MG63 (cell line): Measurements from ENCODE around the gene IGSF1. TPM values are rescaled to one million over a fixed set of nuclear protein-coding genes. Genes with fewer than 3 reads are reported as not detected.

Source experiments
- DNase-seq: peaks from one replicate; pipeline ENCODE4 v3.0.0-alpha.2; 2020
- H3K27me3 ChIP-seq: fragments of 250-450 bp; sonication (Bioruptor Pico); 2 replicates; pipeline ENCODE4 v1.5.1; 2020; ENCODE audit warnings: mild to moderate bottlenecking, moderate library complexity
- H3K36me3 ChIP-seq: fragments of 250-450 bp; sonication (Bioruptor Pico); 2 replicates; pipeline ENCODE4 v1.5.1; 2020; ENCODE audit warnings: mild to moderate bottlenecking, moderate library complexity
- H3K4me3 ChIP-seq: fragments of 250-450 bp; sonication (Bioruptor Pico); 2 replicates; pipeline ENCODE4 v1.5.1; 2020; ENCODE audit warnings: mild to moderate bottlenecking, moderate library complexity
- H3K9me3 ChIP-seq: fragments of 250-450 bp; sonication (Bioruptor Pico); 2 replicates; pipeline ENCODE4 v1.5.1; 2020; ENCODE audit warnings: mild to moderate bottlenecking, moderate library complexity
- total RNA-seq: library from RNA; depleted of rRNA; stranded (reverse); fragments of >200 nt; shearing (Covaris generic); gene quantifications from 2 replicates; pipeline ENCODE4 v1.2.3, GENCODE V29; 2014; ENCODE audit warnings: low replicate concordance; rRNA removed

Gene IGSF1
- total RNA-seq, 1 experiment from 2014 or later = not detected

DNA sequence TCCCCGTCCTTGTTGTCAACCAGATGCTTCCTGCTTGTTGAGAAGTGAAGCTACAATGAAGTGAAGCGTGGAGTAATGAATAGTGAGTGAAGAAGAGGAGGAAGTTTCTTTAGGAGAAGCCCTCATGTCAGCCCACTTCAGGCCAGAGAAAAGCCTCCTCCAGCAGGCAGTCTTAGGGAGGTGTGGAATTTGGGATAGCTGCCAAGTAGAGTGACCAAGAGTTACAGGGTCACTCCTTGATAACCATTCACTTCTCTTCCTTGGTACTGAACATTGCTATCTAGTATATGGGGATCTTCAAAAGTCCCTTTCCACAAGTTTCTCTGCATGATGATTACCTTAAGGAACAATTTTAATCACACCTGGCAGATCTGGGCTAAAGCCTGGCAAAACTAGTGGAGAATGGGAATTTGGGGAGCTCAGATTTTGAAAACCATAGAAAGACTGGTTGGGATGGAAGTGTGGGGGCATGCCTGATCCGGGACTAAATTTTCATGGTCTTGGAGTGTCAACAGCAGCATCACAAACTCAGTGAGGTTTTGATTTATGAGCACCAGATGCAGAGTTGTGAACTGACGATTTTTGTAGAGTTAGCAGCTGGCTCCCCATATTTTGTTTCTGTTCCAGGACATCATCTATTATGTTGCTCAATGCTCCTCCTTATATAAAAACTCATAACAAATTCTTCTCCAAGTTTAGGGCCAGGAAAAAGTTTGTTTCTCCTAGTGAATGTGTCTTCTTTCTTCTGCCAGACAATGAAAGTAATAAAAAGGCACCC, 53.1 kb downstream of the IGSF1 start:
- Histone ChIP-seq H3K9me3 (no peaks in the 10 kb centered on the region), H3K27me3 (no peaks in the 10 kb centered on the region), H3K4me3 (no peak overlapping the region), H3K36me3 (no peaks in the 10 kb centered on the region)
- DNase-seq = no peak

DNA sequence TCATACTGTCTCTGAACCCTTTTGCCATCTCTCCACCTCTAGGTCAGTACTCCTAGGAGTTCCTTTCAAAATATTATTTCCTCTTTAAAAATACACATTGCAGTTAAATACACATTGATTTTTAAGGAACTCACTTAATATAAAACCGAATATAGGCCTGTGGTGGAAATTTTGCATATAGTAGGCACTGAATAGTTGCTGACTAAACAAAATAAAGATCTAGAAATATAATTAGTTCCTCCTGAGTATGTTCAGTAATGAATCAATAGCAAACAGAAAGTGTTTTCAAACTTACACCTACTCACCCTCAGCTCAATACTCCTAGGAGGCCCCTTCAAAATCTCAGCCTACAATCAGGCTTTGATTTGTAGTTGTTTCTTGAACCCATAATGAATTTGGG, 61.5 kb downstream of the IGSF1 start:
- Histone ChIP-seq H3K4me3 (no peak overlapping the region), H3K9me3 (no peaks in the 10 kb centered on the region), H3K36me3 (no peaks in the 10 kb centered on the region), H3K27me3 (no peaks in the 10 kb centered on the region)
- DNase-seq = no peak

DNA sequence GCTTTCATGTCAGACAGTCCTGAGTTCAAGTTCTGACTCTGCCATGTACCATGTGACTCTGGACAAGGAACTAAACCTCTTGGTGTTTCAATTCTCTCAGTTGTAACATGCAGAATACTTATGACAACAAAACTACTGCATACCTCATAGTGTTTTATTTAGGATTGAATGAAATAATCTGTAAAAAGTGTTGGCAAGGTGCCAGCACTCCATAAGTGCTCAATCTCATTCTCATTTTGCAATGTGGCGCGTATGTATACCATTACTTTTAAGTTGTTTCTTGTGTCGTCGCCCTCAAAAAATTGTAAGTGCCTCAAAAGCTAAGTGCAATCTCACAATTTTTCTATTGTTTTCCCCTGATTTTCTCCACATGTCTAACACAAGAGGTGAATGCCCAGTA, 62.5 kb downstream of the IGSF1 start:
- Histone ChIP-seq H3K4me3 (no peak overlapping the region), H3K27me3 (no peaks in the 10 kb centered on the region), H3K9me3 (no peaks in the 10 kb centered on the region), H3K36me3 (no peaks in the 10 kb centered on the region)
- no peak for DNase-seq

DNA sequence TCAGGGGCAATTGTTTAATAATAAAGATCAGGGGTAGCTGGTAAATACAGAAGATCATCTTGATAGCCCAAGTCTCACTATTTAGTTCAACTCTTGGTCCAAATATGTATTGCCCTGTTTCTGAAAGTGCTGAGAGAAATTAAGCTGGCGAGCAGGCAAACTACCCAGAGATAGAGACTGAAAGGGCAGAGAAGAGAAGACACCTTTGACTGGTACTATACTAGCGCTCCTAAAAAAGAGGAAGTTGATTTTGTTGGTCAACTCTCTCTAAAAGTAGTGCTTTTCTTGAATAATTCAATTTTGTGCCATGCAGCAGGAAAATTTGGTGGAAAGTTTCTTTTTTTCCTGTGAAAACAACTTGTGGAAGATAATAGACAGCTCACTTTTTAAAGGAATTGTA, 64.0 kb downstream of the IGSF1 start:
- no peak for DNase-seq
- Histone ChIP-seq H3K27me3 (no peaks in the 10 kb centered on the region), H3K4me3 (no peak overlapping the region), H3K36me3 (no peaks in the 10 kb centered on the region), H3K9me3 (no peaks in the 10 kb centered on the region)

Other genes starting within 250 kb of the IGSF1 start
- not detected in 2 replicates for gene ARHGAP36, start 231.0 kb downstream of the IGSF1 start, total RNA-seq